Measurements from ENCODE around the gene MIGA2.

The MIGA2 gene

DNA sequence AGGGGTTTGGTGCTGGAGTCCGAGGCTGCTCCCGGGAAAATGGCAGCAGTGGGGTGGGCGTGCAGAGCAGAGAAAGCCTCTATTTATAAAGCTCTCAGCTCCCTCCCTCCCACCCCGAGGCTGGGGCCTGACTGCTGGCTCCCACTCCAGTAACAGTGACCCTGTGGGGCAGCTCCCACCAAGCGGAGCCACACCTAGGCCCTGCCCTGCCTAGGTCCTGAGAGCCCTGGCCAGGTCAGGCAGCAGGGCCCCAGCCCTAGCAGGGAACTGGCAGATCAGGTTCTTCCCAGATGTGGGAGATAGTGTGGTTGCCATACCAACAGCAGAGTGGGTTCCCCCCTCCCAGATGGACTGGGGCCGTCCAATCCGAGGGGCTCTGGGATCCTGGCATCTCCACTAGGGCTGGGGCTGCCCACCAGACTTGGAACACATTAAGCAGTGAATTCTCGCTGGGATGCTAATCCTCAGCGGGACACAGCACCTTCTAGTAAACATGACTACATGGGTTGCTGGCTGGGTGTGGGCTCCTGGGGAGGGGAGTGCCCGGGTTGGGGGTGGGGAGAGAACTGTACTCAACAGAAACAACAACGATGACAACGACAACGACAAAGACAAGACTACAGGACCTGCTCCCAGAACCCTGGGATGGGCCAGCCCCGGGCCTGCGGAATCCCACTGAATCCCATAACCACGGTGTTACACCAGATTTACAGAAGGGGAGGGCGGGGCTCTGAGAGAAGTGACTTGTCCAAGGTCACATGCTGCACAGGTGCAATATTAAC, 9.8 kb upstream of the MIGA2 start:
- peak overlapping the region; percentile 79 for H3K27ac ChIP-seq
- CTCF ChIA-PET, result interaction anchor here (0.7 kb wide), 1 partner anchor 25 kb away, joined by 3 read pairs; no protein-coding TSS in a partner anchor

DNA sequence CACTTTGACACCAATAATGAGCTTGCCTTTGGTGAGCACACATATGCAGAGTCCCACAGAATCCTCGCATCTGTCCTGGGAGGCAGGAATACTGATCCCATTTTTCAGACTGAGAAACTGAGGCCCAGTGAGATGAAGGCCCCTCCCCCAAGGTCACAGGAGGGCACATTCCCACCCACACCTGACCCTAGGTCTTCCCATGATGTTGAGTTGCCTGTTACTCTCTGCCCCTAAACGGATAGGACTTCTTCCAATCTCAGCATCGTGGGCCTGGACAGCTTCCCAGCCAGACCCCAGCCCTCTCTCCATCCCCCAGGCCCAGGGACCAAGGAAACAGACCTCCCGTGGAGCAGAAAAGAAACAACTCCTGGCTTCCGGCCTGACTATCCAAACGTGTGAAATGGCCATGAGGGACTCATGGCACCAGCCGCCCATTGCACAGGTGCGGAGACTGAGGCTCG, 9.2 kb upstream of the MIGA2 start:
- H3K27ac ChIP-seq, result peak overlapping the region; percentile 79
- ChIA-PET CTCF (no interaction called here), POLR2A (ENCODE audit: low non-redundant PET) (interaction anchor here (1.0 kb wide), 1 partner anchor 19 kb away, joined by 3 read pairs; no protein-coding TSS in a partner anchor)
- no peak for DNase-seq (ENCODE audit: low spot score)
- TF ChIP-seq, protein P1, sequence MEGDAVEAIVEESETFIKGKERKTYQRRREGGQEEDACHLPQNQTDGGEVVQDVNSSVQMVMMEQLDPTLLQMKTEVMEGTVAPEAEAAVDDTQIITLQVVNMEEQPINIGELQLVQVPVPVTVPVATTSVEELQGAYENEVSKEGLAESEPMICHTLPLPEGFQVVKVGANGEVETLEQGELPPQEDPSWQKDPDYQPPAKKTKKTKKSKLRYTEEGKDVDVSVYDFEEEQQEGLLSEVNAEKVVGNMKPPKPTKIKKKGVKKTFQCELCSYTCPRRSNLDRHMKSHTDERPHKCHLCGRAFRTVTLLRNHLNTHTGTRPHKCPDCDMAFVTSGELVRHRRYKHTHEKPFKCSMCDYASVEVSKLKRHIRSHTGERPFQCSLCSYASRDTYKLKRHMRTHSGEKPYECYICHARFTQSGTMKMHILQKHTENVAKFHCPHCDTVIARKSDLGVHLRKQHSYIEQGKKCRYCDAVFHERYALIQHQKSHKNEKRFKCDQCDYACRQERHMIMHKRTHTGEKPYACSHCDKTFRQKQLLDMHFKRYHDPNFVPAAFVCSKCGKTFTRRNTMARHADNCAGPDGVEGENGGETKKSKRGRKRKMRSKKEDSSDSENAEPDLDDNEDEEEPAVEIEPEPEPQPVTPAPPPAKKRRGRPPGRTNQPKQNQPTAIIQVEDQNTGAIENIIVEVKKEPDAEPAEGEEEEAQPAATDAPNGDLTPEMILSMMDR (conservative IDR thresholded peaks at IDR 0.05; ENCODE audit: low read depth), result no peak

More for the DNA sequence above, 9.8 kb upstream of the MIGA2 start:
- DNase-seq (ENCODE audit: low spot score), result peak; percentile 64
- POLR2A ChIA-PET (ENCODE audit: low non-redundant PET), result interaction anchor here (1.0 kb wide), 1 partner anchor 18 kb away, joined by 3 read pairs; no protein-coding TSS in a partner anchor
- TF ChIP-seq, protein P1 (conservative IDR thresholded peaks at IDR 0.05; ENCODE audit: low read depth), result no peak

DNA sequence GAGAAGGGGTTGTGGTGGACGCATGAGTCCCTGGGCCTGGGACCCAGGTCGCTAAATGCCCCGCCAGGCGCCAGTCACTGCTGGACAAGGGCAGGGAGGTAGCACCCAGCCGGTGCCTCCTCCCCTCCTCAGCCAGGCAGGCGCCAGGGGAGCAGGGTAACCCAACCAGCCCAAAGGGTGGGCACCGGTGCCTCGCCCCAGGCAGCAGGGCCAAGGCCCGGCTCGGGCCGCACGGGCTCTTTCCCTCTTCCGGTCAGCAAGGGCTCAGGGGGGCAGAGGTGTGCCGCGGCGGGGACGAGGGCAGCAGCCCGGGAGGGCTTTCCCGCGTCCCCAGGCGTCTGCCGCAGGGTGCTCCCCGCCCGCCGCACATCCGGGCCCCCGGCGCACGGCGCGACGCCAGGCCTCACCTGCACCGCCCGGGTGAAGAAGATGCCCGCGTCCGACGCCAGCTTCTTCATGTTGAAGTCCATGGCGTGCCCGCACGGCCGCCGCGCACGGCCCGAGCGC, 8.7 kb upstream of the MIGA2 start:
- peak overlapping the region; percentile 79 for H3K27ac ChIP-seq
- peak; percentile 79 for DNase-seq (ENCODE audit: low spot score)
- ChIA-PET CTCF (interaction anchor here (0.6 to 2.1 kb wide), 4 partner anchors 9 to 294 kb away, joined by 3 to 9 read pairs (median 4); no protein-coding TSS in a partner anchor), POLR2A (ENCODE audit: low non-redundant PET) (interaction anchor here (1.0 kb wide), 1 partner anchor 19 kb away, joined by 3 read pairs; no protein-coding TSS in a partner anchor)
- TF ChIP-seq, protein P1 (conservative IDR thresholded peaks at IDR 0.05; ENCODE audit: low read depth), result no peak

DNA sequence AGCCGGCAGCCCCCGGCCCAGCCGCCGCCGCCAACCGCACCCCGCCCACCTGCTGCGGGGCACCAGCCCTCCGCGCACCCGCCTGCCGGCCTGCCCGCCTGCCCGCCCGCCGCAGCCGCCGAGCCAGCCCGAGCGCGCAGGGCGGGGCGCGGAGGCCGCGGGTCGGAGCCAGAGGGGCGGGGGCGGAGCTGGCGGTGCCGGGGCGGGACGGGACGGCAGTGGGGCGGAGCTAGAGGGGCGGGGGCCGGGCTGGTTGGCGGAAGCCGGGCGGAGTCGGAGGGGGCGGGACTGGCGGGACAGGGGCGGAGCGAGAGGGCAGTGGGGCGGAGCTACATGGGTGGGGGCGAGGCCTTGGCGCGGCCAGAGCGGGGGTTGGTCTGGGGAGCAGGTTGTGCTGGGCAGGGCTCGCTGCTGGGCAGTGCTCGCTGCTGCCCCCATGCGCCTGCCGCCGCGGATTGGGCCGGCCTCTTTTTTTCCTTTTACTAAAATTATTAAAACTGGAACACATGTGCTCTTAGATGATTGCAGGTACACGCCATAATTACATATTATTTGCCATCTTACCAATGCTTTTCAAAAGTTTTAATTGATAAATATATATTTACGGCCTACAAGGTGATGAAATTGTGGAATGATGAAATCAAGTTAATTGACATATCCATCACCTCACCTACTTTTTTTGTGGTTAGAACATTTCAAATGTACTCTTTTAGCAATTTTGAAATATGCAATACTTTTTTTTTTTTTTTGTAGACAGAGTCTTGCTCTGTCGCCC, 8.0 kb upstream of the MIGA2 start, which contains the start of gene SH3GLB2:
Gene SH3GLB2 (minus strand): TSS at position 140 of the 775 bp plus-strand sequence. CDS start 177 bp downstream, outside the sequence.
- CTCF ChIA-PET, result interaction anchor here (0.6 to 2.1 kb wide), 8 partner anchors 9 to 1430 kb away, joined by 3 to 9 read pairs (median 3); no protein-coding TSS in a partner anchor
- DNase-seq (ENCODE audit: low spot score), result peak; percentile 99

DNA sequence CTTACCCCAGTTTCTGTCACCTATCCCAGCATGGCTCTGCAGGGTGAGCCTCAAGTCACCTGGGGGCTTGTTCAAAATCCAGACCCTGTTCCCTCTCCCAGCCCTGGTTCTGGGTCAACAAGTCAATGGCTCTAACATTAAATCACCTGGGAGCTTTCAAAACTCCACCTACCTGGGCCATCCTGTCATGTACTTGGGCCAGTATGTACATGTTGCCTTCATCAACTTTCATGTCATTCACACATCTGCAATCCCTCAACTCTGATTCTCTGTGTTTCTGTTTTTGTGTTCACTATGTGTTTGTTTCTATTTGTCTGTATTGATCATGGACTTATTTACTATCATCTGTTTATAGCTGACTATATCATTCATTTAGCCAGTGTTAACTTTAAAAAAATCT, 6.2 kb upstream of the MIGA2 start:
- peak overlapping the region; percentile 79 for H3K27ac ChIP-seq
- TF ChIP-seq, protein P1 (conservative IDR thresholded peaks at IDR 0.05; ENCODE audit: low read depth), result no peak
- POLR2A ChIA-PET (ENCODE audit: low non-redundant PET), result interaction anchor here (0.7 kb wide), 1 partner anchor 44 kb away, joined by 6 read pairs; no protein-coding TSS in a partner anchor
- CTCF ChIA-PET, result interaction anchor here (0.7 kb wide), 2 partner anchors 101 to 268 kb away, joined by 3 to 4 read pairs; no protein-coding TSS in a partner anchor
- no peak for DNase-seq (ENCODE audit: low spot score)

More for the DNA sequence above, 8.0 kb upstream of the MIGA2 start, which contains the start of gene SH3GLB2:
- POLR2A ChIA-PET (ENCODE audit: low non-redundant PET), result interaction anchor here (0.5 kb wide), 1 partner anchor 369 kb away, joined by 10 read pairs; no protein-coding TSS in a partner anchor
- TF ChIP-seq, protein P1 (conservative IDR thresholded peaks at IDR 0.05; ENCODE audit: low read depth), result peak; percentile 100
- peak within 1 kb of the TSS; percentile 79 for H3K27ac ChIP-seq

Data from RWPE1 (cell line).